SK-N-SH treated with all-trans-retinoic acid at 6 μM for 48 hours (cell line): Measurements from ENCODE around the gene NBEA.

Source experiments
- ARNTL ChIP-seq: fragments of 450-650 bp; formaldehyde crosslinking; IDR thresholded peaks from 2 replicates; pipeline ENCODE4 v1.5.0; 2020; ENCODE audit warnings: low read depth, mild to moderate bottlenecking, moderate library complexity, borderline replicate concordance
- CSDC2 ChIP-seq: fragments of 250-450 bp; sonication (Bioruptor Pico); IDR thresholded peaks from 2 replicates; pipeline ENCODE4 v1.5.0; 2020; ENCODE audit warnings: mild to moderate bottlenecking, moderate library complexity
- ESRRG ChIP-seq: fragments of 250-450 bp; sonication (Bioruptor Pico); IDR thresholded peaks from 2 replicates; pipeline ENCODE4 v1.6.1; 2021; ENCODE audit warnings: mild to moderate bottlenecking
- OSR1 ChIP-seq: fragments of 250-450 bp; sonication (Bioruptor Pico); IDR thresholded peaks from 2 replicates; pipeline ENCODE4 v1.8.0; 2022; ENCODE audit warnings: moderate library complexity, mild to moderate bottlenecking, inconsistent platforms
- PPARA ChIP-seq: fragments of 250-450 bp; sonication (Bioruptor Pico); IDR thresholded peaks from 2 replicates; pipeline ENCODE4 v1.5.0; 2020; ENCODE audit warnings: mild to moderate bottlenecking, borderline replicate concordance
- TCF4 ChIP-seq: fragments of 250-450 bp; sonication (Bioruptor Pico); IDR thresholded peaks from 2 replicates; pipeline ENCODE4 v1.8.0; 2021; ENCODE audit warnings: mild to moderate bottlenecking, moderate library complexity, borderline replicate concordance
- ZFP30 ChIP-seq: fragments of 450-650 bp; formaldehyde crosslinking; IDR thresholded peaks from 2 replicates; pipeline ENCODE4 v1.5.0; 2022; ENCODE audit warnings: mild to moderate bottlenecking, moderate library complexity
- ZNF70 ChIP-seq: fragments of 450-650 bp; formaldehyde crosslinking; IDR thresholded peaks from 2 replicates; pipeline ENCODE4 v1.5.0; 2020; ENCODE audit warnings: mild to moderate bottlenecking, moderate library complexity

- no peak for TF ChIP-seq PPARA (CRISPR knock-in tag)
- TF ChIP-seq ZFP30: no peak
- TF ChIP-seq ESRRG: no peak
- TF ChIP-seq ZNF70 (CRISPR knock-in tag): no peak
- TF ChIP-seq ARNTL: no peak
- TF ChIP-seq OSR1 (CRISPR knock-in tag): no peak
- TF ChIP-seq CSDC2 (CRISPR knock-in tag): no peak
- no peak for TF ChIP-seq TCF4
These were observed 655.4 kb downstream of the NBEA start for GRCh38 chr13:35597451-35597850.
